GM12874 (cell line): Measurements from ENCODE around the gene TRIM21.

Experiments
- CTCF ChIP-seq: IDR thresholded peaks from 2 replicates; pipeline ENCODE4 v1.5.1; 2011; ENCODE audit warnings: low read depth, mild to moderate bottlenecking, control low read depth, low read length, moderate library complexity; ENCODE audit not compliant: insufficient read depth

TRIM21 gene

GRCh38 chr11:4368286-4368685 is 25.2 kb downstream of the TRIM21 start, which contains the start of gene OR52B4:
Gene OR52B4, minus strand, starts transcription at chr11:4368386. Its CDS starts 91 bp downstream, at chr11:4368295.
- no peak for TF ChIP-seq CTCF
